Liver (tissue), 9 donors: ENCODE data around the gene RNU1-4. TPM values are rescaled to one million over a fixed set of nuclear protein-coding genes. Genes with fewer than 3 reads are reported as not detected.
A peak's percentile ranks its signal among the peaks of the same experiment; 100 is the strongest.
"Not testable (repeated sequence)": the region's sequence is repeated elsewhere in the genome, so short reads cannot be mapped to it uniquely, and the experiment has no call there.

Experiments used
- DNase-seq: peaks from one replicate; pipeline ENCODE4 v3.0.0-alpha.2; 2017; ENCODE audit warnings: low spot score
- H3K27ac ChIP-seq, 2 donors: one replicate each; pipeline ENCODE4 v1.7.0; 2013; ENCODE audit warnings: inconsistent platforms in 2 of 2, low read length in 2 of 2, control low read depth in 1 of 2, low read depth in 1 of 2, mild to moderate bottlenecking in 1 of 2
- H3K27me3 ChIP-seq, 4 donors: one replicate each; pipeline versions ENCODE4 v1.6.1 to v1.7.0; 2013; ENCODE audit warnings: low read length in 3 of 4, inconsistent platforms in 1 of 4, mild to moderate bottlenecking in 1 of 4, moderate library complexity in 1 of 4; ENCODE audit not compliant: control insufficient read depth in 4 of 4, insufficient read depth in 4 of 4
- H3K36me3 ChIP-seq, 4 donors: one replicate each; pipeline versions ENCODE4 v1.6.1 to v1.7.0; 2013; ENCODE audit warnings: low read length in 3 of 4, mild to moderate bottlenecking in 3 of 4, low read depth in 1 of 4, moderate library complexity in 1 of 4; ENCODE audit not compliant: control insufficient read depth in 4 of 4, insufficient read depth in 3 of 4
- H3K4me1 ChIP-seq, 4 donors: one replicate each; pipeline versions ENCODE4 v1.6.1 to v1.7.0; 2013; ENCODE audit warnings: low read length in 3 of 4, mild to moderate bottlenecking in 3 of 4, moderate library complexity in 1 of 4; ENCODE audit not compliant: control insufficient read depth in 4 of 4, insufficient read depth in 4 of 4
- H3K4me3 ChIP-seq, 3 donors: one replicate each; pipeline versions ENCODE4 v1.6.1 to v1.7.0; 2013; ENCODE audit warnings: low read length in 3 of 3, control low read depth in 1 of 3, low read depth in 1 of 3, mild to moderate bottlenecking in 1 of 3
- H3K9ac ChIP-seq, 2 donors: one replicate each; pipeline ENCODE4 v1.7.0; 2013; ENCODE audit warnings: low read length in 2 of 2, mild to moderate bottlenecking in 2 of 2, moderate library complexity in 2 of 2, control low read depth in 1 of 2, low read depth in 1 of 2
- H3K9me3 ChIP-seq, 4 donors: one replicate each; pipeline versions ENCODE4 v1.6.1 to v1.7.0; 2013; ENCODE audit warnings: low read length in 3 of 4; ENCODE audit not compliant: control insufficient read depth in 4 of 4
- ATF3 ChIP-seq: IDR thresholded peaks from 2 replicates; pipeline ENCODE4 v1.6.1; 2016; ENCODE audit warnings: antibody characterized with exemption
- CTCF ChIP-seq: fragments of 150-350 bp; IDR thresholded peaks from 2 replicates; pipeline ENCODE4 v1.5.1; 2017; ENCODE audit warnings: improper control_type of control experiment, low read depth, low read length; ENCODE audit not compliant: missing input control
- EGR1 ChIP-seq, 2 donors: IDR thresholded peaks; 2 replicates each; pipeline ENCODE4 v1.6.1; 2016 to 2018; ENCODE audit warnings: antibody characterized with exemption in 2 of 2, low read depth in 2 of 2
- FOXA1 ChIP-seq: IDR thresholded peaks from 2 replicates; pipeline ENCODE4 v1.6.1; 2016; ENCODE audit warnings: antibody characterized with exemption
- FOXA2 ChIP-seq: IDR thresholded peaks from 2 replicates; pipeline ENCODE4 v1.6.1; 2016; ENCODE audit warnings: antibody characterized with exemption
- GABPA ChIP-seq, 2 donors: IDR thresholded peaks in 1 of 2; conservative IDR thresholded peaks in 1 of 2; 2 replicates each; pipeline ENCODE4 v1.6.1; 2016; ENCODE audit warnings: antibody characterized with exemption in 2 of 2, mild to moderate bottlenecking in 1 of 2, moderate library complexity in 1 of 2
- HNF4A ChIP-seq, 2 donors: conservative IDR thresholded peaks; 2 replicates each; pipeline ENCODE4 v1.6.1; 2016; ENCODE audit warnings: antibody characterized with exemption in 2 of 2, mild to moderate bottlenecking in 2 of 2
- HNF4G ChIP-seq: IDR thresholded peaks from 2 replicates; pipeline ENCODE4 v1.6.1; 2016; ENCODE audit warnings: antibody characterized with exemption
- JUND ChIP-seq, 2 donors: IDR thresholded peaks; 2 replicates each; pipeline ENCODE4 v1.6.1; 2016; ENCODE audit warnings: antibody characterized with exemption in 2 of 2
- MAX ChIP-seq: IDR thresholded peaks from 2 replicates; pipeline ENCODE4 v1.6.1; 2016; ENCODE audit warnings: antibody characterized with exemption
- NR2F2 ChIP-seq: IDR thresholded peaks from 2 replicates; pipeline ENCODE4 v1.6.1; 2016; ENCODE audit warnings: antibody characterized with exemption
- RAD21 ChIP-seq, 2 donors: IDR thresholded peaks; 2 replicates each; pipeline ENCODE4 v1.6.1; 2016; ENCODE audit warnings: antibody characterized with exemption in 2 of 2, mild to moderate bottlenecking in 2 of 2
- REST ChIP-seq: IDR thresholded peaks from 2 replicates; pipeline ENCODE4 v1.6.1; 2016; ENCODE audit warnings: antibody characterized with exemption, mild to moderate bottlenecking
- RXRA ChIP-seq, 2 donors: IDR thresholded peaks; 2 replicates each; pipeline ENCODE4 v1.6.1; 2017 to 2018; ENCODE audit warnings: antibody characterized with exemption in 2 of 2, mild to moderate bottlenecking in 1 of 2
- SP1 ChIP-seq: IDR thresholded peaks from 2 replicates; pipeline ENCODE4 v1.6.1; 2018; ENCODE audit warnings: antibody characterized with exemption, mild to moderate bottlenecking
- TAF1 ChIP-seq: conservative IDR thresholded peaks from 2 replicates; pipeline ENCODE4 v1.6.1; 2016; ENCODE audit warnings: antibody characterized with exemption, mild to moderate bottlenecking
- YY1 ChIP-seq: IDR thresholded peaks from 2 replicates; pipeline ENCODE4 v1.6.1; 2016; ENCODE audit warnings: antibody characterized with exemption, mild to moderate bottlenecking
- ZBTB33 ChIP-seq: IDR thresholded peaks from 2 replicates; pipeline ENCODE4 v1.6.1; 2016; ENCODE audit warnings: antibody characterized with exemption
- WGBS: extraction: QIAGEN DNeasy Blood & Tissue Kit; methylation state at CpG from one replicate; pipeline ENCODE4 v1.1.7; 2013; 5-methylcytosine and 5-hydroxymethylcytosine counted together
- polyA plus RNA-seq, 2 donors: library from polyadenylated mRNA; stranded (reverse) in 1 of 2; unstranded in 1 of 2; fragments of 200-250 nt in 1 of 2; fragments of >200 nt in 1 of 2; fragmentation: Nextera tagmentation in 1 of 2; extraction: Ambion mirVana in 1 of 2; gene quantifications; one replicate each; pipeline versions ENCODE4 v1.2.1 to v1.2.3, GENCODE V29; 2013 to 2015
- total RNA-seq, 2 donors: library from RNA; depleted of rRNA; stranded (reverse); fragments of >200 nt; gene quantifications; one replicate each; pipeline ENCODE4 v1.2.3, GENCODE V29; 2014
- donor health status: healthy.
- donor health status: healthy.
- donor health status: healthy.
- donor health status: healthy.
- donor health status: healthy.

Gene RNU1-4
- total and polyA plus RNA-seq, 4 donors, result under 0.01 to 16.7 (median under 0.01) TPM; not detected in 1

- DNase-seq, result peak; percentile 42
- not testable (repeated sequence) for H3K9me3 ChIP-seq, H3K4me1 ChIP-seq, H3K4me3 ChIP-seq, H3K9ac ChIP-seq, H3K27ac ChIP-seq, H3K36me3 ChIP-seq, H3K27me3 ChIP-seq
- WGBS, result 94% methylated on average over 14 of the region's 14 CpGs
These were observed 22.0 kb upstream of the RNU1-4 start for GRCh38 chr1:16718099-16718907.

GRCh38 chr1:16718908-16719533 lies 21.3 kb upstream of the RNU1-4 start:
- H3K27ac ChIP-seq, result no peak overlapping the region
- H3K9me3 ChIP-seq, result no peaks in the 10 kb centered on the region
- no peaks in the 10 kb centered on the region for H3K36me3 ChIP-seq
- no peaks in the 10 kb centered on the region for H3K27me3 ChIP-seq
- H3K4me3 ChIP-seq, result no peak overlapping the region
- peak; percentile 34 for DNase-seq
- no peak overlapping the region for H3K9ac ChIP-seq
- TF ChIP-seq ATF3 (no peak), HNF4G (no peak), REST (no peak), NR2F2 (no peak), HNF4A (conservative IDR thresholded peaks at IDR 0.05) (no peak), EGR1 (IDR thresholded peaks at IDR 0.05; ENCODE audit: low read depth in 2 of 2) (no peak), CTCF (no peak), JUND (IDR thresholded peaks at IDR 0.05) (no peak), MAX (no peak), RAD21 (IDR thresholded peaks at IDR 0.05) (no peak), FOXA1 (no peak), ZBTB33 (no peak), YY1 (no peak), TAF1 (no peak), RXRA (IDR thresholded peaks at IDR 0.05) (no peak), FOXA2 (no peak), GABPA (IDR thresholded peaks at IDR 0.05 in 1 of 2, conservative IDR thresholded peaks at IDR 0.05 in 1 of 2) (no peak), SP1 (no peak)
- H3K4me1 ChIP-seq, result no peaks in the 10 kb centered on the region
- 90% methylated on average over 8 of the region's 8 CpGs for WGBS
